HepG2 (cell line): ENCODE measurements around the gene RBM44. TPM values are rescaled to one million over a fixed set of nuclear protein-coding genes. Genes with fewer than 3 reads are reported as not detected.
A peak's percentile ranks its signal among the peaks of the same experiment; 100 is the strongest.

Experiments used
- ATAC-seq: fragments of 200-7000 bp; cut with Tn5 transposase; 3 replicates; pipeline ENCODE4 v1.9.1; 2020; ENCODE audit warnings: mild to moderate bottlenecking, moderate library complexity
- BruUV-seq: library from RNA; stranded (reverse); fragments of 400-500 nt; replicated peaks from 2 replicates; lab custom pipeline; 2021; lab: Mats Ljungman, UMichigan
- CTCF ChIA-PET: fragments of 300-600 bp; formaldehyde crosslinking; extraction: SDS; loops from one replicate; lab custom pipeline; 2021; ENCODE audit warnings: low total read pairs, inconsistent platforms, low intra/inter-chr PET ratio; lab: Yijun Ruan, JAX
- POLR2A ChIA-PET: fragments of 350-600 bp; sonication (Branson Sonifier 250); formaldehyde crosslinking; loops from one replicate; lab custom pipeline; 2020; ENCODE audit warnings: antibody characterized with exemption, inconsistent platforms; lab: Yijun Ruan, JAX
- DNase-seq: peaks from one replicate; pipeline ENCODE4 v3.0.0-alpha.2; 2015; ENCODE audit warnings: low spot score
- FAIRE-seq: peaks from 3 replicates; lab custom pipeline; 2011; peaks lifted over from hg19 to GRCh38; lab: Jason Lieb, UNC
- H2AFZ ChIP-seq: one replicate; pipeline ENCODE4 v1.6.1; 2011; ENCODE audit warnings: low read length, inconsistent platforms
- H3K27ac ChIP-seq: fragments of 300-600 bp; 3 replicates; pipeline ENCODE4 v1.8.0; 2011; ENCODE audit warnings: mixed run types, mild to moderate bottlenecking, mixed read lengths, low read length, inconsistent platforms; ENCODE audit not compliant: insufficient read depth; ENCODE audit errors: extremely low read length
- H3K27me3 ChIP-seq, 2 experiments: fragments of 200-600 bp in 1 of 2; 2 replicates in 1 of 2; 3 replicates in 1 of 2; pipeline versions ENCODE4 v1.6.0 to v1.8.0; 2011; ENCODE audit warnings: low read length in 2 of 2, mild to moderate bottlenecking in 2 of 2, moderate library complexity in 2 of 2, inconsistent platforms in 1 of 2; ENCODE audit not compliant: insufficient read depth in 2 of 2, control insufficient read depth in 1 of 2
- H3K36me3 ChIP-seq, 2 experiments: fragments of 200-600 bp in 1 of 2; replicated peaks in 1 of 2; 2 replicates in 1 of 2; 3 replicates in 1 of 2; pipeline versions ENCODE4 v1.5.1 to v1.8.0; 2011; ENCODE audit warnings: low read length in 2 of 2, inconsistent platforms in 1 of 2; ENCODE audit not compliant: insufficient read depth in 2 of 2, control insufficient read depth in 1 of 2
- H3K4me1 ChIP-seq: 2 replicates; pipeline ENCODE4 v1.5.1; 2012; ENCODE audit warnings: low read length, inconsistent platforms; ENCODE audit not compliant: insufficient read depth
- H3K4me2 ChIP-seq: 2 replicates; pipeline ENCODE4 v1.6.0; 2011; ENCODE audit warnings: low read depth, low read length, inconsistent platforms
- H3K4me3 ChIP-seq, 3 experiments: fragments of 200-600 bp in 1 of 3; sonication (generic), shearing (Covaris generic) in 1 of 3; replicated peaks in 1 of 3; 2 replicates each; pipeline ENCODE4 v1.5.1; 2011 to 2016; ENCODE audit warnings: low read length in 3 of 3, inconsistent platforms in 2 of 3, low read depth in 2 of 3, mild to moderate bottlenecking in 2 of 3, control low read depth in 1 of 3, mixed read lengths in 1 of 3; ENCODE audit not compliant: insufficient read depth in 1 of 3
- H3K79me2 ChIP-seq: one replicate; pipeline ENCODE4 v1.6.1; 2011; ENCODE audit warnings: low read length, inconsistent platforms; ENCODE audit not compliant: insufficient read depth
- H3K9ac ChIP-seq: 2 replicates; pipeline ENCODE4 v1.6.0; 2011; ENCODE audit warnings: mild to moderate bottlenecking, low read depth, low read length, inconsistent platforms; ENCODE audit not compliant: insufficient read depth
- H3K9me3 ChIP-seq: 2 replicates; pipeline ENCODE4 v1.5.1; 2012; ENCODE audit warnings: mild to moderate bottlenecking, low read length
- H4K20me1 ChIP-seq: 2 replicates; pipeline ENCODE4 v1.6.0; 2011; ENCODE audit warnings: inconsistent platforms, mild to moderate bottlenecking, low read length, moderate library complexity; ENCODE audit not compliant: insufficient read depth
- CTCF ChIP-seq: sonication (generic); formaldehyde crosslinking; IDR thresholded peaks from 2 replicates; pipeline ENCODE4 v1.5.0; 2020; ENCODE audit warnings: mild to moderate bottlenecking, missing genetic modification reagents, moderate library complexity
- FOXO4 ChIP-seq: sonication (generic); formaldehyde crosslinking; conservative IDR thresholded peaks from 2 replicates; pipeline ENCODE4 v1.8.1; 2023; ENCODE audit warnings: missing genetic modification reagents
- GMEB2 ChIP-seq: IDR thresholded peaks from 2 replicates; pipeline ENCODE4 v1.6.1; 2016; ENCODE audit warnings: missing biosample characterization, missing genetic modification reagents, low read depth
- HNF4A ChIP-seq: sonication (generic); formaldehyde crosslinking; IDR thresholded peaks from 2 replicates; pipeline ENCODE4 v1.4.0; 2020; ENCODE audit warnings: missing genetic modification reagents
- NR2F6 ChIP-seq, 2 experiments: IDR thresholded peaks; 2 replicates each; pipeline ENCODE4 v1.6.1; 2016; ENCODE audit warnings: antibody characterized with exemption in 1 of 2, mild to moderate bottlenecking in 1 of 2
- SAP130 ChIP-seq: IDR thresholded peaks from 2 replicates; pipeline ENCODE4 v1.6.1; 2016; ENCODE audit warnings: low read depth
- TEAD3 ChIP-seq: optimal IDR thresholded peaks from 2 replicates; pipeline ENCODE3; 2016; ENCODE audit warnings: borderline replicate concordance
- ZBTB7A ChIP-seq: sonication (generic); formaldehyde crosslinking; IDR thresholded peaks from 2 replicates; pipeline ENCODE4 v1.8.0; 2022; ENCODE audit warnings: mild to moderate bottlenecking, missing genetic modification reagents
- ZNF563 ChIP-seq: sonication (generic); formaldehyde crosslinking; IDR thresholded peaks from 2 replicates; pipeline ENCODE4 v1.8.0; 2022; ENCODE audit warnings: mild to moderate bottlenecking, moderate library complexity, missing genetic modification reagents
- ZNF577 ChIP-seq: sonication (generic); formaldehyde crosslinking; IDR thresholded peaks from 2 replicates; pipeline ENCODE4 v1.4.0; 2020; ENCODE audit warnings: mild to moderate bottlenecking, low read depth, missing genetic modification reagents, borderline replicate concordance
- ZNF687 ChIP-seq: sonication (generic); formaldehyde crosslinking; IDR thresholded peaks from 2 replicates; pipeline ENCODE4 v1.5.1; 2020; ENCODE audit warnings: mild to moderate bottlenecking, missing genetic modification reagents, moderate library complexity
- WGBS: methylation state at CpG from one replicate; pipeline ENCODE4 v1.1.6; 2017; ENCODE audit warnings: low lambda C conversion rate; 5-methylcytosine and 5-hydroxymethylcytosine counted together
- in situ Hi-C: cut with HindIII; loops from 2 replicates; pipeline ENCODE4 v1.10.0; 2017; ENCODE audit warnings: low pct_unique_long_range_greater_than_20kb; ENCODE audit not compliant: extremely low pct_ligation_motif_present
- intact Hi-C: fragments of 100-400 bp; cut with micrococcal nuclease; formaldehyde crosslinking; loops from one replicate; pipeline ENCODE4 v1.10.0; 2022; ENCODE audit not compliant: unreplicated experiment
- polyA plus RNA-seq, 8 experiments: library from polyadenylated mRNA; depleted of rRNA in 3 of 8; stranded (reverse) in 7 of 8; unstranded in 1 of 8; fragments of >200 nt; fragmentation: Illumina TruSeq in 4 of 8; extraction: Trizol in 4 of 8; gene quantifications; 2 replicates each; pipeline versions ENCODE4 v1.2.1 to v1.2.3, GENCODE V29; 2011 to 2016; ENCODE audit warnings: low read depth in 4 of 8, missing spikeins in 1 of 8, mixed read lengths in 1 of 8; ENCODE audit not compliant: insufficient read depth in 1 of 8
- total RNA-seq, 5 experiments: library from RNA; depleted of rRNA; stranded (reverse); fragments of >200 nt; fragmentation: Illumina TruSeq; extraction: Trizol; gene quantifications; 2 replicates each; pipeline ENCODE4 v1.2.3, GENCODE V29; 2016; ENCODE audit warnings: low read depth in 1 of 5

The RBM44 gene
- total and polyA plus RNA-seq, 2 of the 13 experiments (the other 11 are each of a cell fraction or from before 2014, with no cell fraction given): 0.13 to 0.50 TPM

DNA sequence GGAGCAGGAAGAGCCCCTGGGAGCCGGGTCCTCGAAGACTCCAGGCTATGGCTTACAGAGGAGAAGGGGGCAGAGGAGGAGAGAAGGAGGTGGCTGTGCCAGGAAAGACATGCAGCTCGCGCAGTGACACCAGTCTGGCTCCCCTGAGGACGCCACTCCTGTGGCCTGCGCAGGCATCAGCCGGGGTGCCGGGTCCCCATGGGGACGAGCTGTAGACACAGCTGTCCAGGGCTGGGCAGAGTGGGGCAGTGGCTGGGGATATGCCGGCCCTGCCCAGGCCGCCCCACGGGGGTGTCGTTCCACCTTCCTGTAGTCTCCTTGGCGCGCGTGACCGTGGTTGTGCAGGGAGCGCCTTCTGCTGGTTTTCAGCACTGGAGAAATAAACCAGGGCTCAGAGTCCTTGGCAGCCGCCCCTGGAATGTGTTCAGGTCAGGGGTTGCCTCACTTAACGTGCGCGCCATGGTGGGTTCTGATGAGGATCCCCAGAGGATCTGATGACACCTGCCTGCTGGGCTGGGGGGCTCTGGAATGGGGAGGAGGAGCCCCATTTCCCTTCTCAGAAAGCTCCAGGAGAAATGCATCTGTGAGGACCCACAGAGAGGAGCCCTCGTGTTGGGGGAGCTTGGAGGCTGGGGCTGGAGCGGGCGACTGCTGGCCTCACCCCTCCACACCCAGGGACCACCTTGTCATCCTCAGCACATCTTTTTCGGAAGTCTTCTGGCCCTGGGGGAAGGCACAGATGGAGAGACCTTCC is 87.5 kb downstream of the RBM44 start:
- H2AFZ ChIP-seq: no peak overlapping the region
- WGBS: 50% methylated on average over 14 of the region's 26 CpGs
- H3K9me3 ChIP-seq: no peaks in the 10 kb centered on the region
- in situ Hi-C loops: no loop called here
- no peak overlapping the region; a peak in 1 of 6 replicates for H3K4me3 ChIP-seq
- H4K20me1 ChIP-seq: no peaks in the 10 kb centered on the region
- ChIA-PET CTCF (no interaction called here), POLR2A (no interaction called here)
- H3K9ac ChIP-seq: no peak overlapping the region
- H3K36me3 ChIP-seq: no peaks in the 10 kb centered on the region
- FAIRE-seq (no peak), DNase-seq (no peak), ATAC-seq (peak; percentile 44)
- peak; percentile 18; the same call in 1 of the 2 replicates for TF ChIP-seq HNF4A (CRISPR knock-in tag)
- TF ChIP-seq ZNF577 (CRISPR knock-in tag): no peak
- TF ChIP-seq CTCF (CRISPR knock-in tag): peak; percentile 30; the same call in 1 of the 2 replicates
- no peak for TF ChIP-seq ZBTB7A (CRISPR knock-in tag)
- TF ChIP-seq NR2F6 (IDR thresholded peaks at IDR 0.05): 0 out of 2 replicates have a peak, but pooled peaks have one; percentile 18
- TF ChIP-seq NR2F6 (CRISPR knock-in tag; IDR thresholded peaks at IDR 0.05): no peak
- TF ChIP-seq GMEB2 (CRISPR knock-in tag): no peak
- peak; percentile 23; the same call in 1 of the 2 replicates for TF ChIP-seq ZNF687 (CRISPR knock-in tag)
- TF ChIP-seq TEAD3: peak; percentile 69
- TF ChIP-seq SAP130 (CRISPR knock-in tag): no peak
- TF ChIP-seq ZNF563: 0 out of 2 replicates have a peak, but pooled peaks have one; percentile 26
- TF ChIP-seq FOXO4 (CRISPR knock-in tag): 0 out of 2 replicates have a peak, but pooled peaks have one; percentile 34
- H3K4me2 ChIP-seq: no peak overlapping the region
- no peak overlapping the region for H3K27ac ChIP-seq
- peaks cover 12 to 27% of the 10 kb centered on the region in 2 experiments for H3K27me3 ChIP-seq
- intact Hi-C loops: no loop called here
- no peaks in the 10 kb centered on the region for H3K79me2 ChIP-seq
- BruUV-seq: no TSS peak
- H3K4me1 ChIP-seq: peaks cover 24% of the 10 kb centered on the region; the same call in 1 of the 2 replicates
